Natural killer cell (primary cell): ENCODE results near the gene UAP1. TPM values are rescaled to one million over a fixed set of nuclear protein-coding genes. Genes with fewer than 3 reads are reported as not detected.
A peak's percentile ranks its signal among the peaks of the same experiment; 100 is the strongest.

Experiments used
- ATAC-seq, 3 donors: fragments of 150-1000 bp in 2 of 3; fragments of 200-7000 bp in 1 of 3; cut with Tn5 transposase; 1 replicate in 1 of 3; 2 replicates in 2 of 3; pipeline ENCODE4 v1.10.0; 2021; ENCODE audit warnings: mild to moderate bottlenecking in 2 of 3, moderate library complexity in 2 of 3
- DNase-seq, 2 donors: peaks; one replicate each; pipeline versions ENCODE4 v3.0.0 to v3.0.0-alpha.2; 2013 to 2021; ENCODE audit warnings: mixed read lengths in 1 of 2
- H3K27ac ChIP-seq: one replicate; pipeline ENCODE4 v1.5.1; 2013; ENCODE audit warnings: mild to moderate bottlenecking, low read length
- H3K27me3 ChIP-seq: one replicate; pipeline ENCODE4 v1.6.1; 2013; ENCODE audit warnings: low read length; ENCODE audit not compliant: control insufficient read depth, insufficient read depth
- H3K36me3 ChIP-seq: one replicate; pipeline ENCODE4 v1.6.1; 2013; ENCODE audit warnings: low read length; ENCODE audit not compliant: control insufficient read depth, insufficient read depth
- H3K4me1 ChIP-seq: one replicate; pipeline ENCODE4 v1.6.1; 2013; ENCODE audit warnings: low read length; ENCODE audit not compliant: control insufficient read depth, insufficient read depth
- H3K4me3 ChIP-seq: one replicate; pipeline ENCODE4 v1.5.1; 2013; ENCODE audit warnings: low read length
- H3K9me3 ChIP-seq: one replicate; pipeline ENCODE4 v1.6.1; 2013; ENCODE audit warnings: low read length; ENCODE audit not compliant: control insufficient read depth, insufficient read depth
- H3K27ac Mint-ChIP-seq, 2 donors: one replicate each; pipeline ENCODE4 v1.8.0; 2022; ENCODE audit warnings: mild to moderate bottlenecking in 2 of 2, mixed read lengths in 2 of 2, moderate library complexity in 1 of 2
- H3K27me3 Mint-ChIP-seq, 2 donors: one replicate each; pipeline ENCODE4 v1.8.0; 2022; ENCODE audit warnings: low read depth in 2 of 2, mixed read lengths in 2 of 2
- H3K36me3 Mint-ChIP-seq: one replicate; pipeline ENCODE4 v1.8.0; 2022; ENCODE audit warnings: mixed read lengths
- H3K4me1 Mint-ChIP-seq, 2 donors: one replicate each; pipeline ENCODE4 v1.8.0; 2022; ENCODE audit warnings: mixed read lengths in 2 of 2
- H3K4me3 Mint-ChIP-seq: one replicate; pipeline ENCODE4 v1.8.0; 2022; ENCODE audit warnings: mild to moderate bottlenecking, moderate library complexity, mixed read lengths
- H3K9me3 Mint-ChIP-seq, 2 donors: one replicate each; pipeline ENCODE4 v1.8.0; 2022; ENCODE audit warnings: mixed read lengths in 2 of 2
- WGBS: methylation state at CpG from one replicate; pipeline ENCODE4 v1.1.7; 2013; ENCODE audit warnings: missing lambda C conversion rate; ENCODE audit not compliant: insufficient coverage; 5-methylcytosine and 5-hydroxymethylcytosine counted together
- intact Hi-C: fragments of 100-400 bp; cut with micrococcal nuclease; formaldehyde crosslinking; loops from one replicate; pipeline ENCODE4 v1.14.2; 2022
- total RNA-seq, 4 donors: library from RNA; stranded (reverse); fragments of 120-200 nt in 1 of 4; gene quantifications; one replicate each; pipeline versions ENCODE4 v1.2.3 to v1.2.4, GENCODE V29; 2013 to 2022
- TF ChIP-seq, protein P1 (sequence below): fragments of 200-600 bp; IDR thresholded peaks from one replicate; pipeline ENCODE4 v1.8.0; 2022; ENCODE audit warnings: antibody characterized with exemption

Gene UAP1
- 100 to 1,000 TPM in 1 of 3 donors, 10 to 100 TPM in 2; 69.2 to 109 (median 74.2) TPM for total RNA-seq
- total RNA-seq (2013), result 47.8 TPM

DNA sequence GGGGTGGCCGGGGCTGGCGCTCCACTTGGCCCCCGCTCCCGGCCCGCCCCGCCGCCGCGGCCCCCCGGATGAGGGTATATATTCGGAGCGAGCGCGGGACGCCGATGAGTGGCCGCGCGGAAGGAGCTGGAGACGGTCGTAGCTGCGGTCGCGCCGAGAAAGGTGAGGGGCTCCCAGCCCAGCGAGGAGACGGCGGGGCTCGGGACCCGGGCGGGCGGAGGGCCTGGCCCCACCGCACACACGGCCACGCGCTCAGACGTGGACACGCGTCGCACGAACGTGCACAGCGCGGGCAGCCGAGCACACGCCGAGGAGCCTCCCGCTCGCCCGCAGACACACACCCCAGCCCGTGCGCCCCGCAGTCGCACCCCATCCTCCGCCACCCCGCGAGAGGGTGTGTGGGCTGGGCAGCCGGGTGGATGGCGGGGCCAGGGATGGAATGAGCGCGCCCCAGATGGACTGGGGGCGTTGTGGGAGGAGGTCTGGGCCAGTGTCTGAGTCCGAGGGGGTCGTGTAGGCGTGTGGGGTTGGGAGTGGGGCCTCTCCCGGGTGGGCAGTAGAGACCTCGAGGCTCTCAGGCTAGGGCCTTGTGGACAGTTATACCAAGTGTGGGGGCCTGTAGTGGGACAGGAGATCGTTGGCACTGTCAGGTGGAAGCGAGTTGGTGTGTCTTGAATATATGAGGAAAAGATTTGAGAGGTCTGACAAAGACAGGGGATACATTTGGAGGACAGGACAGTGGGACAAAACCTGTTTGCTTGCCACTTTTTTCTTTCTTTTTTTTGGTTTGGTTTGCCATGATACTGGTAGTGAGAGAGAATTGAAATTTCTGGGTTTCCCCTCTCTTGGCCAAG lies at the start of gene UAP1:
TSS of gene UAP1 (plus strand) at position 107 of the 854 bp plus-strand sequence. CDS start 4,347 bp downstream, outside the sequence.
- H3K9me3 ChIP-seq, result no peaks in the 10 kb centered on the region
- Mint-ChIP-seq H3K4me1 (peaks cover 49 to 52% of the 10 kb centered on the region in 2 donors), H3K4me3 (peak within 1 kb of the TSS; percentile 94), H3K36me3 (no peaks in the 10 kb centered on the region), H3K9me3 (no peaks in the 10 kb centered on the region), H3K27ac (peak within 1 kb of the TSS; percentile 97 to 98), H3K27me3 (no peaks in the 10 kb centered on the region)
- TF ChIP-seq, protein P1, sequence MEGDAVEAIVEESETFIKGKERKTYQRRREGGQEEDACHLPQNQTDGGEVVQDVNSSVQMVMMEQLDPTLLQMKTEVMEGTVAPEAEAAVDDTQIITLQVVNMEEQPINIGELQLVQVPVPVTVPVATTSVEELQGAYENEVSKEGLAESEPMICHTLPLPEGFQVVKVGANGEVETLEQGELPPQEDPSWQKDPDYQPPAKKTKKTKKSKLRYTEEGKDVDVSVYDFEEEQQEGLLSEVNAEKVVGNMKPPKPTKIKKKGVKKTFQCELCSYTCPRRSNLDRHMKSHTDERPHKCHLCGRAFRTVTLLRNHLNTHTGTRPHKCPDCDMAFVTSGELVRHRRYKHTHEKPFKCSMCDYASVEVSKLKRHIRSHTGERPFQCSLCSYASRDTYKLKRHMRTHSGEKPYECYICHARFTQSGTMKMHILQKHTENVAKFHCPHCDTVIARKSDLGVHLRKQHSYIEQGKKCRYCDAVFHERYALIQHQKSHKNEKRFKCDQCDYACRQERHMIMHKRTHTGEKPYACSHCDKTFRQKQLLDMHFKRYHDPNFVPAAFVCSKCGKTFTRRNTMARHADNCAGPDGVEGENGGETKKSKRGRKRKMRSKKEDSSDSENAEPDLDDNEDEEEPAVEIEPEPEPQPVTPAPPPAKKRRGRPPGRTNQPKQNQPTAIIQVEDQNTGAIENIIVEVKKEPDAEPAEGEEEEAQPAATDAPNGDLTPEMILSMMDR, result no peak
- WGBS, result under 1% methylated on average over 69 of the region's 69 CpGs
- DNase-seq (no peak), ATAC-seq (peak; percentile 34 to 61 (median 41))
- intact Hi-C loops, result loop anchor here (1.0 to 5.0 kb wide), 3 partner anchors 14 to 150 kb away; partner anchors contain the start of genes SH2D1B and UHMK1
- H3K36me3 ChIP-seq, result no peaks in the 10 kb centered on the region
- H3K4me1 ChIP-seq, result peaks cover 14% of the 10 kb centered on the region
- peak within 1 kb of the TSS; percentile 79 for H3K4me3 ChIP-seq
- peak within 1 kb of the TSS; percentile 96 for H3K27ac ChIP-seq
- no peaks in the 10 kb centered on the region for H3K27me3 ChIP-seq

DNA sequence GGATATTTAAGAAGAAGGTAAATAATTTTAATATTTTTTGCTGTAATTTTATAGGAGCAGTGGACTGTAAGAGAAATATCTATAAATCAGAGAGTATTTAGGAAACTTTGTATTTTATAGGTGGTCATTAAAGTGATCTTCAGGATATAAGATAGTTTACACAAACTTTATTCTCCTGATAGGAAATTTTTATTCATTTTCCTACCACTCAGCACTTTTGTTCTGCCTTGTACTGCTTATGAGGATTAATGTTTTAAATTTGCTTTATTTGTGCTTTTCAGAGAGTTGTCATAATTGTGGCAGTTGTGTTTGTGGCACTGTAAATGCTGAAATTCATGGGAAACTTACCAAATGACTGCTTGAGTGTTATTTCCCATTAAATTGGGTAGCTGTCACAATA lies 34.2 kb upstream of the UAP1 start:
- intact Hi-C loops, result no loop called here
- TF ChIP-seq, protein P1, result no peak
- Mint-ChIP-seq H3K4me3 (no peak overlapping the region), H3K27me3 (no peaks in the 10 kb centered on the region), H3K36me3 (peaks cover 17% of the 10 kb centered on the region), H3K9me3 (no peaks in the 10 kb centered on the region), H3K4me1 (peaks cover 20 to 31% of the 10 kb centered on the region in 2 donors), H3K27ac (no peak overlapping the region)
- Histone ChIP-seq H3K36me3 (peaks cover 44% of the 10 kb centered on the region), H3K4me1 (no peaks in the 10 kb centered on the region), H3K27ac (no peak overlapping the region), H3K9me3 (no peaks in the 10 kb centered on the region), H3K4me3 (no peak overlapping the region), H3K27me3 (no peaks in the 10 kb centered on the region)
- ATAC-seq (no peak), DNase-seq (no peak)

DNA sequence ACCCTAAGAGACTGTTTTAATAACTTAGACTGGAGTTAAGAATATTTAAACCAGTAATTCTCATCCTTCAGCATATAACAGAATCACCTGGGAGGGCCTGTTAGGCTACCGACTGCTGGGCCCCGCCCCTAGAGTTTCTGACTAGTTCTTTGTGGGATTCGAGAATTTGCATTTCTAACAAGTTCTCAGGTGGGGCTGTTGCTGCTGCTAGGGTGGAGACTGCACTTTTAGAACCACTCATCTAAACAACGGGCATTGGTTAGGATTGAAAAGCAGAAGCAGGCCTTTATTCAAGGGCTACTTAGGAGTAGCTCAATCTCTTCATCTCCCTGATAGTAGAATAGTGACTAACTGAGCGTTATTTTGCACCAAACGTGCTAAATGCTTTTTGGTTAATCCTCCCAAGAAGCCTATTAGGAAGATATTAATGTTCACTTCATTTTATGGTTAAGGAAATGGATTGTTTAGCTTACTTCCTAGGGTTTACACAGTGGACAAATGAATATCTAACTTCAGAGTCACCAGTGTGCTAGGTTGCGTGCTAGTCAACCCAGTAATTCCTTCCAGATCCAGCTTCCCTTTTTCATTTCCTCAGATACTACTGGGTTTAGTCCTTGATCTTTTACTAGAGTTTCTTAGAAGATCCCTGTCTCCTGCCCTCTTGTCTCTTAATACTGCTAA lies 31.1 kb upstream of the UAP1 start:
- peaks cover 13% of the 10 kb centered on the region for H3K36me3 ChIP-seq
- no peaks in the 10 kb centered on the region for H3K9me3 ChIP-seq
- Mint-ChIP-seq H3K27me3 (no peaks in the 10 kb centered on the region), H3K9me3 (no peaks in the 10 kb centered on the region), H3K36me3 (no peaks in the 10 kb centered on the region), H3K27ac (peak overlapping the region; percentile 33 to 72), H3K4me1 (peaks cover 14 to 26% of the 10 kb centered on the region in 2 donors), H3K4me3 (no peak overlapping the region)
- H3K27ac ChIP-seq, result peak overlapping the region; percentile 5
- no peaks in the 10 kb centered on the region for H3K4me1 ChIP-seq
- no peak overlapping the region for H3K4me3 ChIP-seq
- 88% methylated on average over 2 of the region's 7 CpGs for WGBS
- TF ChIP-seq, protein P1, result no peak
- intact Hi-C loops, result no loop called here
- DNase-seq (no peak), ATAC-seq (peak in 1 of 3 donors; percentile 35)
- H3K27me3 ChIP-seq, result no peaks in the 10 kb centered on the region
